NT2/D1 (cell line): ENCODE data around the gene CDKN1C.

ENCODE experiments used
- SUZ12 ChIP-seq: IDR thresholded peaks from 2 replicates; pipeline ENCODE4 v1.6.1; 2011; ENCODE audit not compliant: insufficient read length, insufficient read depth; ENCODE audit errors: extremely low read depth
- YY1 ChIP-seq: IDR thresholded peaks from 2 replicates; pipeline ENCODE4 v1.6.1; 2011; ENCODE audit not compliant: insufficient read length, insufficient read depth
- ZNF274 ChIP-seq: IDR thresholded peaks from 2 replicates; pipeline ENCODE4 v1.6.1; 2011; ENCODE audit warnings: mild to moderate bottlenecking, low read depth, low read length

- TF ChIP-seq ZNF274 (no peak), YY1 (no peak), SUZ12 (no peak)
Measured at GRCh38 chr11:2874963-2875362, 10.6 kb downstream of the CDKN1C start.
